Ramos (cell line): Measurements from ENCODE around the gene TRIM28.
"Not testable (repeated sequence)": the region's sequence is repeated elsewhere in the genome, so short reads cannot be mapped to it uniquely, and the experiment has no call there.

Experiments used
- in situ Hi-C: fragments of 300-500 bp; cut with MboI; formaldehyde crosslinking; loops from one replicate; pipeline ENCODE4 v1.14.3; 2022; ENCODE audit warnings: low sequenced_read_pairs; ENCODE audit not compliant: unreplicated experiment

Gene TRIM28

GRCh38 chr19:58543826-58544590, at the start of gene TRIM28:
Gene TRIM28, plus strand, starts transcription at chr19:58544064. Its CDS starts 694 bp downstream, at chr19:58544758.
- in situ Hi-C loops = no loop called here

- in situ Hi-C loops = no loop called here
Observed at GRCh38 chr19:58497634-58498170, 46.2 kb upstream of the TRIM28 start.

GRCh38 chr19:58498316-58499020, 45.4 kb upstream of the TRIM28 start:
- in situ Hi-C loops = no loop called here

- in situ Hi-C loops = no loop called here
Observed at GRCh38 chr19:58499021-58499927, 44.6 kb upstream of the TRIM28 start.

GRCh38 chr19:58500242-58500641, 43.6 kb upstream of the TRIM28 start:
- in situ Hi-C loops = no loop called here

- in situ Hi-C loops = not testable (repeated sequence)
Observed at GRCh38 chr19:58507602-58508223, 36.2 kb upstream of the TRIM28 start.

GRCh38 chr19:58509731-58510083, 34.2 kb upstream of the TRIM28 start:
- in situ Hi-C loops = no loop called here

- in situ Hi-C loops = no loop called here
Observed at GRCh38 chr19:58510084-58510862, 33.6 kb upstream of the TRIM28 start.

- in situ Hi-C loops = no loop called here
Observed at GRCh38 chr19:58511353-58512208, 32.3 kb upstream of the TRIM28 start, which contains the start of gene SLC27A5. Gene SLC27A5, minus strand, starts transcription at chr19:58511992. Its CDS starts 37 bp downstream, at chr19:58511955.

GRCh38 chr19:58513213-58513693, 30.6 kb upstream of the TRIM28 start:
- in situ Hi-C loops = no loop called here

- in situ Hi-C loops = no loop called here
Observed at GRCh38 chr19:58513694-58514563, 29.9 kb upstream of the TRIM28 start.

GRCh38 chr19:58514564-58515022, 29.3 kb upstream of the TRIM28 start:
- in situ Hi-C loops = no loop called here

- in situ Hi-C loops = no loop called here
Observed at GRCh38 chr19:58515259-58515658, 28.6 kb upstream of the TRIM28 start.

- in situ Hi-C loops = no loop called here
Observed at GRCh38 chr19:58516246-58516836, 27.5 kb upstream of the TRIM28 start.

GRCh38 chr19:58516964-58517833, 26.7 kb upstream of the TRIM28 start:
- in situ Hi-C loops = no loop called here
